KG1 (cell line): Measurements from ENCODE around the gene TFF3.

Experiments
- DNase-seq: peaks from one replicate; lab custom pipeline; 2025; lab: John Stamatoyannopoulos, UW

Gene TFF3

DNA sequence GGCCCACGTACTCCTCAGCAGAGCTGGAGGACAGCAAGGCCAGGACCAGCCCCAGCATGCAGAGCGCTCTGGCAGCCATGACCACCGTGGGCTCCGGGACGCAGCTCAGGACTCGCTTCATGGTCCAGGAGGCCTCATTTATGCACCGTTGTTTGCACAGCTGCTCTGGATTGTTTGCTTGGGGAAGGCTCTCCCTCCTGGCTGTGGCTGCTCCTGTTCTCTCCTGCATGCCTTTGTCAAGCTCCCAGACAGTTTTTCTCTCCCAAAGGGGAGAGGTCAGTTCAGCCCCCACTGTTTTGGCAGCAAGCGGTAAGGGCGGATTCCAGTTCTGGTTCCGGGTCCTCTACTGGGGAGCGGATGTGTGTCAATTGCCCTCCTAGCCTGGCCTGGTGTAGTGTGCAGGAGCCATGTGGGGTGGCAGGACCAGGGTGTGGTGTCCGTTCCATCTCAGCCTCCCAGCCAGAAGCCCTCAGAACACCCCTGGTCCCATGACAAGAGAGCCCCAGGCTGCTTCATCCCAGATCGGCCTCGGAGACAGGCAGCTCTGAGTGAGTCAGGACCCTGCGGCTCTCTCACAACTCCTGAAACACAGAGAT is at the start of gene TFF3:
TFF3 (minus strand) TSS at position 114 of the 596 bp plus-strand sequence; CDS start at position 79, 35 bp downstream.
- DNase-seq = no peak

DNA sequence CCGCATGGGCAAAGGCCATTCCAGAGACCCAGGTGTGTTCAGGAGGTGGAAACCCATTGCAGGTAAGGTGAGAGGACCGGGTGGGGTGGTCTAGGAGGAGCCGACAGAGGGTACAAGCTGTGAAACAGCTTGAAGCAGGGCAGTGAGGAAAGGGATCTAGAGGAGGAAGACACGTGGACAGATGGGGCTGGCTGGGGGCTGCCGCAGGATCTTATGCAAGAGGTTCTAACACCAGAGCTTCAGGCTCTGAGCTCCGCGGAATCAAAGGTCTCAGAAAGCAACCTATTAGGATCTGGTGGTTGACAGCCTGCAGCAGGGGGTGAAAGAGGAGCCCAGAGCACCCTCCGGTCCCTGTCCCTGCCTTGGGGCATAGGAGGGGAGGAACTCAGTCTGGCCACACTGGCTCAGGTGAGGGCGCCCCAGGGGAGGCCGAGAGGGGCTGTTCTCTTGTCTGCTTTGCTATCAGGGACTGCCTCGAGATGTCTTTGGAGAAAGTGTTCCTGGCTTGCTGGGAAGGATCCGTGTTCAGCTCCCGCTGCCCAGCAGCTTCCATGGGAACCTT is 49.2 kb upstream of the TFF3 start:
- DNase-seq = no peak

- no peak for DNase-seq
Measured at GRCh38 chr21:42363312-42363711, 48.1 kb upstream of the TFF3 start.

DNA sequence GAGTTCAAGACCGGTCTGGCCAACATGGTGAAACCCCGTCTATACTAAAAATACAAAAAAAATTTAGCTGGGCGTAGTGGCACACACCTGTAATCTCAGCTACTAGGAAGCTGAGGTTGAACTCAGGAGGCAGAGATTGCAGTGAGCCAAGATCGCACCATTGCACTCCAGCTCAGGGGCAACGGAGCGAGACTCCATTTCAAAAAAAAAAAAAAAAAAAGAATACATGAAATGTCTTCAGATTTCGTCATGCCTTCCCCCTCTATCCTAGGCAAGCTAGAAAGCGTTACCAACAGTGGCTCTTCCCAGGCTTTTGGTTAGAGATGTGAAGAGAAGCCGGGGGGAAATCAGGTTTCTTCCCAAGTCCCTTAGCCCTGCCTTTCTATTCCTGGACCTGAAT is 47.5 kb upstream of the TFF3 start:
- no peak for DNase-seq

DNA sequence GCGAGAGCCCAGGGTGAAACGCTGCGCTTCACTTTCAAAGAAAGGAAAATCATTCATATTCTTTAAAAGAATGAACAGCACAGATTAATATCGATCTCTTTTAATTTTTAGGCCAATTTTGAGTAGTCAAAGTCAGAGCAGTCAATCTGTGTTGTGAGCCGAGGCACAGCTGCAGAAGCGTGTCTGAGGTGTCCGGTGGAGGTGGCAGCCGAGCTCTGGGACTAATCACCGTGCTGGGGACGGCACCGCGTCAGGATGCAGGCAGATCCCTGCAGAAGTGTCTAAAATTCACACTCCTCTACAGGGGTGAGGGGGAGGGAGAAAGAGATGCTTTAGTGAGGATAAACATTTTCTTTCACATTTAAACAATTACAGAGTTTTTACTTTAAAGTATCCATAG is 47.0 kb upstream of the TFF3 start:
- no peak for DNase-seq

- no peak for DNase-seq
Measured at GRCh38 chr21:42361286-42361685, 46.1 kb upstream of the TFF3 start.

DNA sequence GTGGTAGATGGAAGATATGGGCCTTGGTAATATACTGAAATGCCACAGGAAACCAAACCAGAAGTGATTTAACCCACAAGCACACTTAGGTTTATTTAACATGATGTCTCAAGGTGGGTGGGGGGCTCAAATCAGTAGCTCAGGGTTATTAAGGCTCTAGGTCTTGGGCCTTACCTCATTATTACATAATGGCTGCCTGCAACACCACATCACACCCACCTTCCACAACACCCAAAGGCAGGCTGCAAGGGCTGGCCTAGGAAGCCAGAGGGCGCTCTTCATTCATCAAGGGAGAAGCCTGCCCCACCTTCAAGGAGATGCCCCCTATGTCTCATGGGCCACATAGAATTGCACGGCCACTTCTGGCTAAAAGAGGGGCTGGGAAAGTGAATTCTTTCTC is 45.1 kb upstream of the TFF3 start:
- no peak for DNase-seq

GRCh38 chr21:42358937-42359336 is 43.7 kb upstream of the TFF3 start:
- no peak for DNase-seq

- DNase-seq = no peak
Measured at GRCh38 chr21:42358261-42358660, 43.1 kb upstream of the TFF3 start.

GRCh38 chr21:42357307-42357706 is 42.1 kb upstream of the TFF3 start:
- DNase-seq = no peak

DNA sequence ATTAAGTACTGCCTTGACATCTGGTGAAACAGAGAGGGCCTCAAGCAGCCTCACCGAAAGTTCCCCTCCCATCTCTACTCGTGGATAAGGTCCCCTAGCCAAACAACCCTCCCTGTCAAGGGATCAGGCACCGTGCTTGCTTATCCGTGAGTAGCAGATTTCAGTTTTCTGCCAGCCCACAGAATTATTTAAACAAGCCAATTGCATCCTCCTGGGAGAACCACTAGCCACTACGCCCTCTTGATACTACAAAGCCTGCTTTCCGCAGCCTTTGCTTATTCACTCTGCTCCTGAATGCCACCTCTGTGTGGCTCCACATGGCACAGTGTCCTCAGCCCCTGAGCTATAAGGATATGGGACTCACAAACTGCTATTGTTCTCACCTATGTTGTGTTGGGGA is 41.4 kb upstream of the TFF3 start:
- DNase-seq = no peak

- DNase-seq = no peak
Measured at GRCh38 chr21:42356046-42356445, 40.8 kb upstream of the TFF3 start.

DNA sequence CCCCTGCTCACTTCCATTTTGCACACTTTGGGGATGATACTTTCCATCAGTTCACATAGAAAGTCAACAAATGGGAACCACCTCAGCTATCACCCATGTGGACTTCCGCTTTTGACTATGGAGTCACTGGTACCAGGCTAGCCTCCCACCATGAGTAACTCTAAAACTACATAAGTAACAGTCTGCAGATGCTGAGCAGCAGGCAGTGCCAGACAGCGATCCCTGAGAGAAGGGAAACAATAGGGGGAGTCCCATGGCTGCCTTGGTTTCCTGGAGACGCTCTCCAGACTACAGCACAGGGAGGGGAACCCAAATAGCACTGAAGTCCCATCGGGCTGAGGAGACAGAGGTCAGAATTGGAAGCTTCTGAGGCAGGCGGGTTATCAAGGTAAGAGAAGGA is 38.4 kb upstream of the TFF3 start:
- DNase-seq = no peak

DNA sequence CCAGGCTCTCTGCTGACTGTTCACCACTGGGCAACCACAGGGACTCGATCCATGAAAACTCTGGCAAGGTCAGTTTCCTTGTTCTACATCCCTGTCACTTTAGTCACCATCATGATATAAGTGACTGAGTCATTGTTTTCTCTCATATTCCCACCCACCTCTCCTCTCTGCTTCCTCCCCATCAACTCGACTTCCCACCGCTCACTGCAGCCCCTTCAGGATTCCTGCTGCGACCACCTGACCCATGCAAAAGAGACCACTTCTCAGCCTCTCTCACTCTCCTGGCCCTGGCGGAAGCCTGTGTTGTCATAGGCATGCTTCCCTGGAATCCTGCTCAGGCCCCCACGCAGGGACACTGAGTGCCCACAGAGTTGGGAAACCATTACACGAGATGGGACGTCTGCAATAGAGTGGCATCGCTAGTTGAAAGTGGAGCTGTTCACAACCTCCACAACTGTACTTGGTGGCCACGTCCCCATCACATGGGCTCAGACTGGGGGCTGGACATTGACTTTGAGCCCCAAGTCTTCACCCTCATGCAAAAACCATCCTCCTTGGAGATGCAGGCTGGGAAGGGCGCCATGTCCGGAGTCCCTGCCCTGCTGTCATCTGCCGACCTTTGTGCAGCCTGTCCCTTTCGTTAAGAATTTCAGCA is 37.4 kb upstream of the TFF3 start:
- no peak for DNase-seq

GRCh38 chr21:42351626-42352440 is 36.6 kb upstream of the TFF3 start:
- DNase-seq = no peak

- no peak for DNase-seq
Measured at GRCh38 chr21:42350927-42351426, 35.8 kb upstream of the TFF3 start, which contains the start of gene TFF2. TFF2 (minus strand) TSS chr21:42350994; CDS start chr21:42350957, 37 bp downstream.

GRCh38 chr21:42350318-42350910 is 35.2 kb upstream of the TFF3 start:
- DNase-seq = no peak

DNA sequence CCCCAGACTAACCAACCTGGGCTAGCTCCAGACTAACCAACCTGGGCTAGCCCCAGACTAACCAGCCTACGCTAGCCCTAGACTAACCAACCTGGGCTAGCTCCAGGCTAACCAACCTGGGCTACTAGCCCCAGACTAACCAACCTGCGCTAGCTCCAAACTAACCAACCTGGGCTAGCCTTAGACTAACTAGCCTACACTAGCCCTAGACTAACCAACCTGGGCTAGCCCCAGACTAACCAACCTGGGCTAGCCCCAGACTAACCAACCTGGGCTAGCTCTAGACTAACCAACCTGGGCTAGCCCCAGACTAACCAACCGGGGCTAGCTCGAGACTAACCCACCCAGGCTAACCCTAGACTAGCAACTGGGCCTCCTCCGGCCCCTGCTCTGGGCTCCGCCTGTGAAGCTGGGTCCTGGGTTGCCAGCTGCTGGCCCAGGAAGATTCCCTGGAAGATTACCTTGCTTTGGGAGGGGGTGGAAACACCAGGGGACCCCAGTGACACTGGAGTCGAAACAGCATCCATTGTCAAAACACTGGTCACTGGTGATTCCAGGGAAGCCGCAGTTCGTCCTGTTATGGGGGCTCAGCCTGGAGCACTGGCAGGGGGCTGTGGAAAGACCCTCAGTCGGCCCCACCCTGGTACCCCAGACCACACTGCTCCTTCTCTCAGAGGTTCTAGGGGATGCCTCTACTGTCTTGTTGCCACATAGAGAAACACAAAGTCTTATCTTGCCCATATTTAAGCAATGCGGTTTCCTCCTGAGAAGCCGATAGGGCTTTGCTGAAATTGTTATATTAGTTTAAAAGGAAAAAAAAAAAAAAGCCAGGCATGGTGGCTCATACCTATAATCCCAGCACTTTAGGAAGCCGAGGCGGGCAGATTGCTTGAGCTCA is 34.5 kb upstream of the TFF3 start:
- DNase-seq = no peak

GRCh38 chr21:42348762-42349161 is 33.6 kb upstream of the TFF3 start:
- no peak for DNase-seq

GRCh38 chr21:42347601-42348327 is 32.6 kb upstream of the TFF3 start:
- no peak for DNase-seq
